ENCODE measurements around the gene TDRD12. TPM values are rescaled to one million over a fixed set of nuclear protein-coding genes. Genes with fewer than 3 reads are reported as not detected.

The TDRD12 gene
- total RNA-seq, 1 experiment from 2014 or later = 0.33 TPM

DNA sequence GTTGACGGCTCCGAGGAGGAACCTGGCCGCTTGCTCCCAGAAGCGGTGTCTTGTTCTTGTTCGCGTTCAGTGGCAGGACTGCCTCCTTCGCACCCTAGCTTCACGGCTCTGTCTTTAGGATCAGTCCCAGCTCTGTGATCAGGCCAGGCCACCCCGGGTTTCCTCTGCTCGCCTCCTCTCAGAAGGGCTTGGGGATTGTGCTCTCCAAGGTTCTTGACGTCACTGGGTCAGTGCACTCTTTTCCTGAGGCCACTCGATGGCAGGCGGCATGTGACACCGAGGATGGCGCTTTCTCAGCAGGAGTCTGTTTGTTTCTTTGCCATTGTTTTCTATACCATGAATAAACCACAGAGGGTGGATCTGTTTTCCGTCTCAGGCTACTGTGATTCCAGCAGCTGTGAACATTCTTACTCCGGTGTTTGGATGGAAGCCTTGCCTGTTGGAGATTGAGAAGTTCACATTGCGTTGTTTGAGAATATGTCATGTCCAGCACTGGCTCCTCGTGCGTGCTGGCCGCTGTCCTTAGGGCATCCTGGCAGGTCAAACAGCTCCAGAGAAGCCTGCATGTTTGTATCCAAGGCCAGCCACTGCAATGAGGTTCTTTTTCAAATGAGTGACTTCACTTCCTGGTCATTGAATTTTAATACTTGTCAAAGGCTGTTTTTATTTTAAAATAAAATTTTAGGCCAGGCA, 105.5 kb downstream of the TDRD12 start:
- intact Hi-C loops (cut with micrococcal nuclease; ENCODE audit: unreplicated experiment) = no loop called here
- Histone ChIP-seq H3K4me1 (ENCODE audit: control insufficient read depth, insufficient read depth, low read length) (no peaks in the 10 kb centered on the region), H3K9me3 (ENCODE audit: control insufficient read depth, insufficient read depth, low read depth, low read length) (no peaks in the 10 kb centered on the region), H3K36me3 (ENCODE audit: control insufficient read depth, insufficient read depth, low read length) (no peaks in the 10 kb centered on the region), H3K27ac (ENCODE audit: low read length) (no peak overlapping the region), H3K27me3 (ENCODE audit: control insufficient read depth, insufficient read depth, low read length) (no peaks in the 10 kb centered on the region), H3K4me3 (ENCODE audit: low read depth in 2 of 2, low read length in 2 of 2) (no peak overlapping the region)
- TF ChIP-seq POLR2AphosphoS5 (IDR thresholded peaks at IDR 0.05; ENCODE audit: low read depth, low read length) (no peak), TCF7L2 (IDR thresholded peaks at IDR 0.05; ENCODE audit: low read depth, low read length) (no peak), SIN3A (IDR thresholded peaks at IDR 0.05; ENCODE audit: borderline replicate concordance, insufficient read depth, low read depth, low read length) (no peak)
- TF ChIP-seq, protein P1, sequence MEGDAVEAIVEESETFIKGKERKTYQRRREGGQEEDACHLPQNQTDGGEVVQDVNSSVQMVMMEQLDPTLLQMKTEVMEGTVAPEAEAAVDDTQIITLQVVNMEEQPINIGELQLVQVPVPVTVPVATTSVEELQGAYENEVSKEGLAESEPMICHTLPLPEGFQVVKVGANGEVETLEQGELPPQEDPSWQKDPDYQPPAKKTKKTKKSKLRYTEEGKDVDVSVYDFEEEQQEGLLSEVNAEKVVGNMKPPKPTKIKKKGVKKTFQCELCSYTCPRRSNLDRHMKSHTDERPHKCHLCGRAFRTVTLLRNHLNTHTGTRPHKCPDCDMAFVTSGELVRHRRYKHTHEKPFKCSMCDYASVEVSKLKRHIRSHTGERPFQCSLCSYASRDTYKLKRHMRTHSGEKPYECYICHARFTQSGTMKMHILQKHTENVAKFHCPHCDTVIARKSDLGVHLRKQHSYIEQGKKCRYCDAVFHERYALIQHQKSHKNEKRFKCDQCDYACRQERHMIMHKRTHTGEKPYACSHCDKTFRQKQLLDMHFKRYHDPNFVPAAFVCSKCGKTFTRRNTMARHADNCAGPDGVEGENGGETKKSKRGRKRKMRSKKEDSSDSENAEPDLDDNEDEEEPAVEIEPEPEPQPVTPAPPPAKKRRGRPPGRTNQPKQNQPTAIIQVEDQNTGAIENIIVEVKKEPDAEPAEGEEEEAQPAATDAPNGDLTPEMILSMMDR (IDR thresholded peaks at IDR 0.05) = no peak
- TF ChIP-seq, protein P2, sequence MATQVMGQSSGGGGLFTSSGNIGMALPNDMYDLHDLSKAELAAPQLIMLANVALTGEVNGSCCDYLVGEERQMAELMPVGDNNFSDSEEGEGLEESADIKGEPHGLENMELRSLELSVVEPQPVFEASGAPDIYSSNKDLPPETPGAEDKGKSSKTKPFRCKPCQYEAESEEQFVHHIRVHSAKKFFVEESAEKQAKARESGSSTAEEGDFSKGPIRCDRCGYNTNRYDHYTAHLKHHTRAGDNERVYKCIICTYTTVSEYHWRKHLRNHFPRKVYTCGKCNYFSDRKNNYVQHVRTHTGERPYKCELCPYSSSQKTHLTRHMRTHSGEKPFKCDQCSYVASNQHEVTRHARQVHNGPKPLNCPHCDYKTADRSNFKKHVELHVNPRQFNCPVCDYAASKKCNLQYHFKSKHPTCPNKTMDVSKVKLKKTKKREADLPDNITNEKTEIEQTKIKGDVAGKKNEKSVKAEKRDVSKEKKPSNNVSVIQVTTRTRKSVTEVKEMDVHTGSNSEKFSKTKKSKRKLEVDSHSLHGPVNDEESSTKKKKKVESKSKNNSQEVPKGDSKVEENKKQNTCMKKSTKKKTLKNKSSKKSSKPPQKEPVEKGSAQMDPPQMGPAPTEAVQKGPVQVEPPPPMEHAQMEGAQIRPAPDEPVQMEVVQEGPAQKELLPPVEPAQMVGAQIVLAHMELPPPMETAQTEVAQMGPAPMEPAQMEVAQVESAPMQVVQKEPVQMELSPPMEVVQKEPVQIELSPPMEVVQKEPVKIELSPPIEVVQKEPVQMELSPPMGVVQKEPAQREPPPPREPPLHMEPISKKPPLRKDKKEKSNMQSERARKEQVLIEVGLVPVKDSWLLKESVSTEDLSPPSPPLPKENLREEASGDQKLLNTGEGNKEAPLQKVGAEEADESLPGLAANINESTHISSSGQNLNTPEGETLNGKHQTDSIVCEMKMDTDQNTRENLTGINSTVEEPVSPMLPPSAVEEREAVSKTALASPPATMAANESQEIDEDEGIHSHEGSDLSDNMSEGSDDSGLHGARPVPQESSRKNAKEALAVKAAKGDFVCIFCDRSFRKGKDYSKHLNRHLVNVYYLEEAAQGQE (IDR thresholded peaks at IDR 0.05; ENCODE audit: insufficient read depth in 1 of 2, low read depth in 2 of 2, low read length in 1 of 2) = no peak
- CTCF ChIA-PET = no interaction called here
- DNase-seq (ENCODE audit: low read depth, low spot score) (no peak), ATAC-seq (no peak)
- no TSS peak for BruUV-seq (replicated peaks)
- in situ Hi-C loops (cut with HindIII; ENCODE audit: low pct_unique_long_range_greater_than_20kb, low sequenced_read_pairs) = no loop called here
- POLR2A ChIA-PET = no interaction called here

DNA sequence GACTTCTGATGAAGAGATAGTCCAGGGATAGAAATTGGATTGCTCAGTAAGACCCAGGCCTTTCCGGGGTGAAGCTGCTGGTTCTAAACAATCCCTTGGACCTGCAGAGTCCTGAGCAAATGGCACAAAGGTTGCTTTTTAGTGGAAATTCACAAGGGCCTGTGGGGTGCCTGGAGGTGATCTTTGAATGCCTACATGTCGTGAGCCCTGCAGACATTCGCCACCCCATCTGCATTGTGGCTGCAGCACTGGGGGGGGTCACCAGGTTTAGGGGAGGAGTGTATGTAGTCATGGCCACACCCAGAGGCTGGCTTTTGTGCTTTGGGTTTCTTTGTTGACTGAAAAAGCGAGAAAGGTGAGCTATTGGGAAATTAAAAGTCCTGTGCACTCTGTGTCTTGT, 108.6 kb downstream of the TDRD12 start:
- Histone ChIP-seq H3K9me3 (ENCODE audit: control insufficient read depth, insufficient read depth, low read depth, low read length) (no peaks in the 10 kb centered on the region), H3K27ac (ENCODE audit: low read length) (no peak overlapping the region), H3K36me3 (ENCODE audit: control insufficient read depth, insufficient read depth, low read length) (no peaks in the 10 kb centered on the region), H3K4me1 (ENCODE audit: control insufficient read depth, insufficient read depth, low read length) (no peaks in the 10 kb centered on the region), H3K4me3 (ENCODE audit: low read depth in 2 of 2, low read length in 2 of 2) (no peak overlapping the region), H3K27me3 (ENCODE audit: control insufficient read depth, insufficient read depth, low read length) (no peaks in the 10 kb centered on the region)
- no peak for TF ChIP-seq POLR2AphosphoS5 (IDR thresholded peaks at IDR 0.05; ENCODE audit: low read depth, low read length)
- TF ChIP-seq TCF7L2 (IDR thresholded peaks at IDR 0.05; ENCODE audit: low read depth, low read length) = no peak
- TF ChIP-seq, protein P2 (IDR thresholded peaks at IDR 0.05; ENCODE audit: insufficient read depth in 1 of 2, low read depth in 2 of 2, low read length in 1 of 2) = no peak
- TF ChIP-seq SIN3A (IDR thresholded peaks at IDR 0.05; ENCODE audit: borderline replicate concordance, insufficient read depth, low read depth, low read length) = no peak
- TF ChIP-seq, protein P1 (IDR thresholded peaks at IDR 0.05) = no peak
- intact Hi-C loops (cut with micrococcal nuclease; ENCODE audit: unreplicated experiment) (no loop called here), in situ Hi-C loops (cut with HindIII; ENCODE audit: low pct_unique_long_range_greater_than_20kb, low sequenced_read_pairs) (no loop called here)
- ATAC-seq = no peak
- CTCF ChIA-PET = no interaction called here
- POLR2A ChIA-PET = no interaction called here
- no peak for DNase-seq (ENCODE audit: low read depth, low spot score)
- no TSS peak for BruUV-seq (replicated peaks)

Data from Panc1 (cell line).